ENCODE results near the gene ARHGEF2. TPM values are rescaled to one million over a fixed set of nuclear protein-coding genes. Genes with fewer than 3 reads are reported as not detected.

Gene ARHGEF2
- polyA plus RNA-seq, 12 donors: 119 to 396 (median 157) TPM

- DNase-seq: no peak
Measured at GRCh38 chr1:155913969-155914757, 64.2 kb downstream of the ARHGEF2 start.

GRCh38 chr1:155912056-155912536, 66.3 kb downstream of the ARHGEF2 start:
- no peak for DNase-seq

DNA sequence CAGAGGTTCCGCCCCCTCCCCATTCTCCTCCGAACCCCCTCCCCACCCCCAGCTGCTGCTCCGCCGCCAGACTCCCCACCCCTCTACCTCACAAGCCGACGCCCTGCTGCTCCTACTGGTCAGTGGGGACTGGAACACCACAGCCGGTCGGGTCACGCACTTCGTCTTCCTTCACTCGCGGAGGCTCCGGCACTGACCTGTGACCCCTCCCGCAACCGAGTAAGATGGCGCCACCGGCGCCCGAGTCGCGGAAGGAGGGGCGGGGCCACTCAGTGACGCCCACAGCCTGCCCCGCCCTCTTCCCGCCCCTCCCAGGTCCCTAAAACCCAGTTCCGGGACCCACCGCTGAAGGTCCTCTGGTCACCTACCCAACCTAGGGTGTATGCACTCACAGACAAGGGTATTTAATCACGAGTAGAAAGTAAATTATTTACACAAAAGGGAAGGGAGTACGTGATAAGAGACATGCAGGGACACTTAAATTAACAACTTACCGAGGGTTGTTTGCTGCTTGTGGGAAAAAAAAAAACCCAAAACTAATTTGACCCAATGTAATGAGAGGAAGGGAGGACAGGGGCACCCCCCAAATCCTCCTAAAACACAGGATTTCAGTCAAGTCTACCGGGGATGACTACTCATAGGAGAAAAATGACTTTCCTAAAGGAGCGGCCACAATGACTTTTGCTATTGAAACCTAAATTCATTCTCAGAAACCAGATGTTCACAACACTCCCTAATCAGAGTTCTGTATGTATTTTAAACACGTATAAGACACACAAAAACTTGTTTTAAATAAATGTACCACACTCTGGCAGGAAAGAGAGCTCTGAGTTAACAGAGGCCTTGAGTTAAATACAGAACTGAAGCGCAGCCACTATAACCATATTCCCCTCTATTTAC, 66.9 kb downstream of the ARHGEF2 start, which contains the start of gene RIT1:
RIT1 (minus strand) TSS at position 194 of the 900 bp plus-strand sequence. CDS start 588 bp downstream, outside the sequence.
- peak; percentile 89 for DNase-seq

DNA sequence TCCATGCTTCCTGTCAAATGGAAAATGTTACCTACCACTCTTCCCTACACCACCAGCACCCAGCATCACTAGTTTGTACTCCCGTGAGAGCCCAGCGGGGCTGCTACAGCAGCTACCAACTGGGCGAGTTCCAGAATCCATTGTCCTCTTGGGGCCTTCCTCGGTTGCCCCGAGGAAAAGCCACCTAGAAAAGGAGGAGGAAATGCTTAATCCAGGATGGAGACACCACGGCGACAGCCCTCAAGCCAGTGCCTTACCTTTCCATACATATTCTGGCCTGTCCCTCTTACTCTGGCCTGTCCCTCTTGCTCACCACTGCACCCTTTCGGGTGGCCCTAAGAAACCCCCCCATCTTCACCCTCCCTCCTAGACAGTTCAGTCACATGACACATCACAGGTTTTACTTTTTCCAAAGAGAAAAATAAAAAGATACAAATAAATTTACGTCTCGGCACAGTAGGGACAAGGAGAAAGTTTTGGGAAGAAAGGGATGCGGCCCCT, 67.7 kb downstream of the ARHGEF2 start:
- no peak for DNase-seq

GRCh38 chr1:155909894-155910293, 68.5 kb downstream of the ARHGEF2 start:
- no peak for DNase-seq

- no peak for DNase-seq
Measured at GRCh38 chr1:155904261-155904660, 74.1 kb downstream of the ARHGEF2 start.

- DNase-seq: no peak
Measured at GRCh38 chr1:155900161-155900560, 78.2 kb downstream of the ARHGEF2 start.

GRCh38 chr1:155899683-155900082, 78.7 kb downstream of the ARHGEF2 start:
- no peak for DNase-seq

GRCh38 chr1:155898888-155899287, 79.5 kb downstream of the ARHGEF2 start:
- DNase-seq: no peak

GRCh38 chr1:155897746-155898145, 80.6 kb downstream of the ARHGEF2 start:
- no peak for DNase-seq

Other genes with a start within 250 kb of the ARHGEF2 start
- 10 to 100 TPM in 11 of 12 donors, not detected in 1; 25.0 to 47.3 (median 33.2) TPM for gene GON4L, start 121.3 kb downstream of the ARHGEF2 start, polyA plus RNA-seq (ENCODE audit: insufficient read length in 12 of 12)
- 100 to 1,000 TPM in 1 of 12 donors, 10 to 100 TPM in 11; 13.6 to 133 (median 16.9) TPM for gene SYT11, start 119.0 kb downstream of the ARHGEF2 start, polyA plus RNA-seq (ENCODE audit: insufficient read length in 12 of 12)
- 10 to 100 TPM in 11 of 12 donors, not detected in 1; 17.7 to 33.4 (median 28.7) TPM for gene RIT1, start 67.2 kb downstream of the ARHGEF2 start, polyA plus RNA-seq (ENCODE audit: insufficient read length in 12 of 12)
- gene KHDC4, start 44.1 kb downstream of the ARHGEF2 start, polyA plus RNA-seq (ENCODE audit: insufficient read length in 12 of 12): 10 to 100 TPM in 11 of 12 donors, not detected in 1; 25.3 to 71.3 (median 37.7) TPM
- under 1 TPM in 7 of 12 donors, not detected in 5; 0.12 to 0.62 (median 0.20) TPM for gene RXFP4, start 36.9 kb downstream of the ARHGEF2 start, polyA plus RNA-seq (ENCODE audit: insufficient read length in 12 of 12)
- gene SSR2, start 42.4 kb upstream of the ARHGEF2 start, polyA plus RNA-seq (ENCODE audit: insufficient read length in 12 of 12): 100 to 1,000 TPM in 11 of 12 donors, not detected in 1; 209 to 317 (median 230) TPM
- gene UBQLN4, start 75.3 kb upstream of the ARHGEF2 start, polyA plus RNA-seq (ENCODE audit: insufficient read length in 12 of 12): 10 to 100 TPM in 11 of 12 donors, not detected in 1; 40.2 to 55.3 (median 47.1) TPM
- gene LAMTOR2, start 76.2 kb upstream of the ARHGEF2 start, polyA plus RNA-seq (ENCODE audit: insufficient read length in 12 of 12): 10 to 100 TPM in 11 of 12 donors, not detected in 1; 33.6 to 81.4 (median 36.4) TPM
- gene RAB25, start 82.6 kb upstream of the ARHGEF2 start, polyA plus RNA-seq (ENCODE audit: insufficient read length in 12 of 12): 10 to 100 TPM in 3 of 12 donors, 1 to 10 TPM in 1, under 1 TPM in 7, not detected in 1; 0.18 to 39.5 (median 0.65) TPM
- 100 to 1,000 TPM in 1 of 12 donors, 10 to 100 TPM in 11; 17.0 to 113 (median 23.9) TPM for gene MEX3A, start 103.9 kb upstream of the ARHGEF2 start, polyA plus RNA-seq (ENCODE audit: insufficient read length in 12 of 12)
- gene LMNA, start 136.2 kb upstream of the ARHGEF2 start, polyA plus RNA-seq (ENCODE audit: insufficient read length in 12 of 12): 100 to 1,000 TPM; 240 to 804 (median 293) TPM
- gene SEMA4A, start 175.0 kb upstream of the ARHGEF2 start, polyA plus RNA-seq (ENCODE audit: insufficient read length in 12 of 12): 10 to 100 TPM in 2 of 12 donors, 1 to 10 TPM in 9, not detected in 1; 2.2 to 16.5 (median 3.4) TPM
- 10 to 100 TPM in 11 of 12 donors, not detected in 1; 10.5 to 15.8 (median 12.1) TPM for gene SLC25A44, start 215.6 kb upstream of the ARHGEF2 start, polyA plus RNA-seq (ENCODE audit: insufficient read length in 12 of 12)
- gene PMF1, start 234.5 kb upstream of the ARHGEF2 start, polyA plus RNA-seq (ENCODE audit: insufficient read length in 12 of 12): 10 to 100 TPM in 11 of 12 donors, not detected in 1; 37.1 to 66.7 (median 40.6) TPM

All from muscle of arm (tissue), 12 donors.